Uterus (tissue), 4 donors: Measurements from ENCODE around the gene OXCT2. TPM values are rescaled to one million over a fixed set of nuclear protein-coding genes. Genes with fewer than 3 reads are reported as not detected.
"Not testable (repeated sequence)": the region's sequence is repeated elsewhere in the genome, so short reads cannot be mapped to it uniquely, and the experiment has no call there.

Experiments used
- DNase-seq, 2 donors: peaks; one replicate each; pipeline ENCODE4 v3.0.0-alpha.2; 2019 to 2020
- H3K27ac ChIP-seq, 2 donors: fragments of 200-600 bp; sonication (generic); 1 replicate in 1 of 2; 2 replicates in 1 of 2; pipeline ENCODE4 v1.5.1; 2016 to 2018
- H3K27me3 ChIP-seq, 2 donors: fragments of 200-600 bp; sonication (generic); one replicate each; pipeline ENCODE4 v1.5.1; 2018 to 2019; ENCODE audit warnings: control low read depth in 1 of 2
- H3K36me3 ChIP-seq, 2 donors: fragments of 200-600 bp; sonication (generic); one replicate each; pipeline ENCODE4 v1.5.1; 2019; ENCODE audit warnings: control low read depth in 1 of 2
- H3K4me1 ChIP-seq, 2 donors: fragments of 200-600 bp; sonication (generic); one replicate each; pipeline ENCODE4 v1.5.1; 2018 to 2019; ENCODE audit warnings: control low read depth in 1 of 2
- H3K4me3 ChIP-seq, 2 donors: fragments of 200-600 bp; sonication (generic); 1 replicate in 1 of 2; 2 replicates in 1 of 2; pipeline ENCODE4 v1.5.1; 2018 to 2019; ENCODE audit warnings: mild to moderate bottlenecking in 1 of 2
- H3K9me3 ChIP-seq, 2 donors: fragments of 200-600 bp; sonication (generic); one replicate each; pipeline ENCODE4 v1.5.1; 2019; ENCODE audit warnings: control low read depth in 1 of 2
- CTCF ChIP-seq, 4 experiments: fragments of 200-600 bp in 2 of 4; fragments of 450-650 bp in 2 of 4; sonication (generic) in 2 of 4; IDR thresholded peaks; one replicate each; pipeline ENCODE4 v1.5.1; 2016 to 2019; ENCODE audit warnings: antibody characterized with exemption in 4 of 4, mild to moderate bottlenecking in 2 of 4, moderate library complexity in 1 of 4
- POLR2A ChIP-seq, 2 donors: fragments of 450-650 bp; IDR thresholded peaks; one replicate each; pipeline ENCODE4 v1.6.1; 2016; ENCODE audit warnings: antibody characterized with exemption in 2 of 2, mild to moderate bottlenecking in 1 of 2, moderate library complexity in 1 of 2
- intact Hi-C: fragments of 100-400 bp; cut with DNase I; formaldehyde crosslinking; loops from one replicate; pipeline ENCODE4 v1.15.1; 2023; ENCODE audit warnings: low total_unique reads
- total RNA-seq, 4 donors: library from RNA; depleted of rRNA in 3 of 4; stranded (reverse); fragments of >200 nt in 3 of 4; gene quantifications; one replicate each; pipeline versions ENCODE4 v1.1.0 to v1.2.4, GENCODE V29; 2014 to 2023
- donor health status: DM: yes; HTN: yes; CAD: no.

The OXCT2 gene
- total RNA-seq, 4 donors from 2014 or later, result 1.1 to 1.5 TPM; not detected in 2

GRCh38 chr1:39799770-39800470 lies 28.8 kb upstream of the OXCT2 start:
- Histone ChIP-seq H3K4me3 (no peak overlapping the region), H3K27me3 (no peaks in the 10 kb centered on the region), H3K9me3 (no peaks in the 10 kb centered on the region), H3K27ac (no peak overlapping the region), H3K4me1 (no peaks in the 10 kb centered on the region), H3K36me3 (no peaks in the 10 kb centered on the region)
- intact Hi-C loops, result no loop called here
- no peak for TF ChIP-seq POLR2A (IDR thresholded peaks at IDR 0.05)
- TF ChIP-seq CTCF (IDR thresholded peaks at IDR 0.05), result peak; percentile 19 to 54 (median 42)
- peak in 1 of 2 donors; percentile 24 for DNase-seq

GRCh38 chr1:39798859-39799769 lies 28.0 kb upstream of the OXCT2 start:
- H3K27me3 ChIP-seq, H3K9me3 ChIP-seq, H3K27ac ChIP-seq, intact Hi-C loops, H3K4me1 ChIP-seq, H3K4me3 ChIP-seq, H3K36me3 ChIP-seq: not testable (repeated sequence)
- peak in 1 of 2 donors; percentile 39 for DNase-seq

- no peak for TF ChIP-seq POLR2A (IDR thresholded peaks at IDR 0.05)
- no peak for TF ChIP-seq CTCF (IDR thresholded peaks at IDR 0.05)
- H3K36me3 ChIP-seq, result no peaks in the 10 kb centered on the region
- no peaks in the 10 kb centered on the region for H3K27me3 ChIP-seq
- no peaks in the 10 kb centered on the region for H3K9me3 ChIP-seq
- intact Hi-C loops, result no loop called here
- no peak for DNase-seq
- no peak overlapping the region for H3K27ac ChIP-seq
- H3K4me3 ChIP-seq, result no peak overlapping the region
- H3K4me1 ChIP-seq, result no peaks in the 10 kb centered on the region
Observed at GRCh38 chr1:39795651-39796050, 24.5 kb upstream of the OXCT2 start.

- Histone ChIP-seq H3K27ac (no peak overlapping the region), H3K9me3 (no peaks in the 10 kb centered on the region), H3K4me1 (peaks cover 0 to 10% of the 10 kb centered on the region in 2 donors), H3K4me3 (no peak overlapping the region), H3K27me3 (peaks cover 0 to 4% of the 10 kb centered on the region in 2 donors), H3K36me3 (no peaks in the 10 kb centered on the region)
- TF ChIP-seq POLR2A (IDR thresholded peaks at IDR 0.05) (no peak), CTCF (IDR thresholded peaks at IDR 0.05) (no peak)
- no peak for DNase-seq
- intact Hi-C loops, result no loop called here
Observed at GRCh38 chr1:39791838-39792237, 20.7 kb upstream of the OXCT2 start.

- Histone ChIP-seq H3K36me3 (no peaks in the 10 kb centered on the region), H3K27ac (no peak overlapping the region), H3K4me1 (peaks cover 0 to 10% of the 10 kb centered on the region in 2 donors), H3K27me3 (peaks cover 0 to 4% of the 10 kb centered on the region in 2 donors), H3K9me3 (no peaks in the 10 kb centered on the region), H3K4me3 (no peak overlapping the region)
- DNase-seq, result no peak
- intact Hi-C loops, result no loop called here
- TF ChIP-seq CTCF (IDR thresholded peaks at IDR 0.05) (no peak), POLR2A (IDR thresholded peaks at IDR 0.05) (no peak)
Observed at GRCh38 chr1:39789571-39790110, 18.5 kb upstream of the OXCT2 start.
